Erythroblast (primary cell): ENCODE results near the gene FGFR3.

Source experiments
- GATA1 ChIP-seq: IDR thresholded peaks from 2 replicates; pipeline ENCODE4 v1.6.1; 2011; ENCODE audit warnings: low read depth, mild to moderate bottlenecking, control low read depth, low read length, moderate library complexity
- POLR2A ChIP-seq: IDR thresholded peaks from 2 replicates; pipeline ENCODE4 v1.6.1; 2011; ENCODE audit warnings: mild to moderate bottlenecking, low read length

DNA sequence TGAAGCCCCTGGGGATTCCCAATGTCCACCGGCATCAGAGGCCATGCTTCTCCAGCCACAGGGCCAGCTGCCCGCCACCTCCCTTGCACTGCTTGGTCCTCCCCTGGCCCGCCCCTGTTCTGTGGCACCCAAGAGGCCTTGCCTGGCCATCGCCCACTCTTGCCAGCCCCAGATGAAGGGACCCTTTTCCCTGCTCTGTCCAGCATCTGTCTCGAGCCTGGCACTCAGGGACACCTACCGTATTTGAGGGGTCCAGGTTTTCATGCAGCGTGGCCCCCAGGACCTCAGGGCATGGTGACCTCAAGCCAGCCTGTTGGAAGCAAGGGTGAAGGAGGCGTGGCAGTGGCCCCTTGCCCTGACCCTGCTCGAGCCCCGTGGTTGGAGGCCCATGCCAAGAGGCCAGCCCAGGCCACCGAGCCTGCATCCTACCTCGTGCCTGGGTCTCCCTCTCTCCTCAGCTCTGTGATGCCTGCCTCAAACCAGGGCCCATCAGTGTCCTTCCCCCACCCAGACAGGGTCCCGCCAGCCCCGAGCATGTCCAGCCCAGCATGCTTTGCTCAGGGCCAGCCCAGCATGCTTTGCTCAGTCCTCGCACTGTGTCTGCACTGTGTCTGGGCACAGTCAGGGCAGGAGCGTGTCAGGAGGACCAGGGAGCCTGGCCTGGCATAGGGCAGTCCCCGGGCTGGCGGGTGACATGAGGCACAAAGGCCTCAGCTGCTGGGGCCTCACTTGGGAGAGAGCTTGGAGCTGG lies 14.3 kb upstream of the FGFR3 start:
- TF ChIP-seq POLR2A, result no peak
- TF ChIP-seq GATA1, result no peak
